ENCODE results near the gene ADAR.
A peak's percentile ranks its signal among the peaks of the same experiment; 100 is the strongest.

ADAR gene

DNA sequence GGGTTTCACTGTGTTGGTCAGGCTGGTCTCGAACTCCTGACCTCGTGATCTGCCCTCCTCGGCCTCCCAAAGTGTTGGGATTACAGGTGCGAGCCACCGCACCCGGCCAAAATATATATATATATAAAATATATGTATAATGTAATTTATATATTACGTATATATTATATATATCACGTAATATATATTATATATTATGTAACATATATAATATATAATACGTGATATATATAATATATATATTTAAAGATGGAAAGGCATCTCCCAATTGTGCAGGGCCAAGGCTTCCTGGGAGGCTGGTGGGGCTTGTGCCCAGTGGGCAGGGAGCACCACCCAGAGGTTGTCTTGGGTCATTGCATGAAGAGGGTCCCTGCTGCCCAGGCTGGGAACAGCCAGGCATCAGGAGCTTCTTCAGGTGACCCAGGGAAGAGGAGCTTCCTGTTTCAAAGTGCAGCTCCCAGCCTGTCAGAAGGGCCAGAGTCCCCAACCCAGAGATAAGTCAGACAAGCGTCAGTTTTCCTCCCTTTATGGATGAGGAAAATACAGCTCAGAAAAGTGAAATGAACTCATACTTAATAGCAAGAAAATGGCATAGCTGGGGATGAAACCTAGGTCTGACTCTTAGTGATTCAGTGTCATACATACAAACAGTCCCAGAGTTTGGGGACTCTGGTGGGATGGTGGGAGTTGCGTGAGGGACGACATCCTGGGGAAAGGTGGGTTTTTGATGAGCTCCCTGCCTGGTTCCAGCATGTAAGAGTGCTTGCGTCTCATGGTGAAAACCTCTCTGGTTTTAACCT, 61.5 kb downstream of the ADAR start:
- peak; percentile 73 for DNase-seq
- in situ Hi-C loops (cut with MboI; ENCODE audit: low pct_unique_long_range_greater_than_20kb, low sequenced_read_pairs): no loop called here

DNA sequence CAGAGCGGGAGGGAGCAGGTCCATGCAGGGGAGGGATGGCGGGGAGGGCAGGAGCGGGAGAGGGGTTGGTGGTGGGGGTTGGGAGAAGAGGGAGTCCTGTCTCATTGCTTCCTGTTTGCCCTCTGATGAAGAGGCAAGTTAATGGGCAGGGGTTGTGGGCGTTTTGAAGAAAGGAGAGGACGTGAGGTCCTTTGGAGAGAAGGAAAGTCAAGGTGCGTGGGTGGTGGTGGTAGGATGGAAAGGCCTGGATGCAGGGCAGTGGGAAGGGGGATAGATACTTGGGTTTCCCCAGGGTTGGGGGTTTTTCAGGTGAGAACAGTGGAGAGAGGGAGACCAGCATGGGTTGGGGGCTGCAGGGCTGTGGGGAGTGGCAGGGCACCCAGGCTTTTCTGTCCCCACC, 66.8 kb downstream of the ADAR start:
- in situ Hi-C loops (cut with MboI; ENCODE audit: low pct_unique_long_range_greater_than_20kb, low sequenced_read_pairs): no loop called here
- DNase-seq: no peak

DNA sequence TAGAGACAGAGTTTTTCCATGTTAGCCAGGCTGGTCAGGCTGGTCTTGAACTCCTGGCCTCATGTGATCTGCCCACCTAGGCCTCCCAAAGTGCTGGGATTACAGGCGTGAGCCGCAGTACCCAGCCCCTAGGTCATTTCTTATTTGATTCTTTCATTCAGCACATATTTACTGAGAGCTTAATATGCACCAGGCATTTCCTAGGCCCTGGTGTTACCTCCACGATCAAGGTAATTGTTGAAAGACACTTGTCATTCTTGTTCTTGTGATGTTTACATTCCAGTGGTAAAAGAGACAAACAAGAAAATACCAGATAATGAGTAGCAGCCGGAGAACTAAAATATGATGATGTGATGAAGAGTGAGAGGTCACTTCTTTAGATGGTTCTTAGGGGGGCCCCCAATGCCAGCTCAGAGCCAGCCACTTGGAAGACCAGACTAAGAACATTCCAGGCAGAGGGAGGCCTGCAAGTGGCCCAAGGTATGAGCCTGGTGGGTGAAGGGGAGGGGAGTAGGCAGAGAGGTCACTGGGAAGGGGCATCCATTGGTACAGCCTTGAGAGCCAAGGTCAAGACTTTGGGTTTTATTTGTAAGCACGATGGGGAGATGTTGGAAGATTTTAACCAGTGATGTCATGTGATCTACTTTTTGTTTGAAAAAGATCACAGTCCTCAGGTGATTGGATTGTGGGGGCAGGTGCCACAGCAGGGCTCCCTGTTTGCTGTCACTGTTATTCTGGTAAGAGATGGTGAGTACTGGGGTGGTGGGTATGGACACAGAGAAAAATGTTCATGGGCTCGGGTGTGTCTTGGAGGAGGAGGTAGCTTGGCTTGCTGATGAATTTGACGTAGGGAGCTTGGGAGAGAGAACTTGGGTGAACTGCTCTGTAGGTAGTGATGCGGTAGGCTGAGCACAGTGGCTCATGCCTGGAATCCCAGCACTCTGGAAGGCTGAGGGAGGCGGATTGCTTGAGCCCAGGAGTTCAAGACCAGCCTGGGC, 68.2 kb downstream of the ADAR start:
- in situ Hi-C loops (cut with MboI; ENCODE audit: low pct_unique_long_range_greater_than_20kb, low sequenced_read_pairs): no loop called here
- DNase-seq: no peak

DNA sequence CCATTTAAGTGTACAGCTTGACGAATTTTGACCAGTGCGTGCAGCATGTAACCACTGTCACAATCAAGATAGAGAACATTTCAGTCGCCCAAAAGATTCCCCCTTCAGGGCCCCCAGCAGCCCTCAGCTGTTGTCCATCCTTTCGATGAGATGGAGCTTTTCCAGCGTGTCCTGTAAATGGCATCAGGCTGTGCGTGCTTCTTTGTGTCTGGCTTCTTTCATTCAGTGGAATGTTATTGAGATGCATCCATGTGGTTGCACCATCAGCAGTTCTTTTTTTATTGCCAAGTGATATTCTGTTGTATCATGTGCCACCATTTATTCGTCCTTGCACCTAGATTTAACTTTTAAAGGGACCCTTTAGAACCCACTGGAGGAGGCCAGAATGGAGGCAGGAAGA, 71.4 kb downstream of the ADAR start:
- in situ Hi-C loops (cut with MboI; ENCODE audit: low pct_unique_long_range_greater_than_20kb, low sequenced_read_pairs): no loop called here

DNA sequence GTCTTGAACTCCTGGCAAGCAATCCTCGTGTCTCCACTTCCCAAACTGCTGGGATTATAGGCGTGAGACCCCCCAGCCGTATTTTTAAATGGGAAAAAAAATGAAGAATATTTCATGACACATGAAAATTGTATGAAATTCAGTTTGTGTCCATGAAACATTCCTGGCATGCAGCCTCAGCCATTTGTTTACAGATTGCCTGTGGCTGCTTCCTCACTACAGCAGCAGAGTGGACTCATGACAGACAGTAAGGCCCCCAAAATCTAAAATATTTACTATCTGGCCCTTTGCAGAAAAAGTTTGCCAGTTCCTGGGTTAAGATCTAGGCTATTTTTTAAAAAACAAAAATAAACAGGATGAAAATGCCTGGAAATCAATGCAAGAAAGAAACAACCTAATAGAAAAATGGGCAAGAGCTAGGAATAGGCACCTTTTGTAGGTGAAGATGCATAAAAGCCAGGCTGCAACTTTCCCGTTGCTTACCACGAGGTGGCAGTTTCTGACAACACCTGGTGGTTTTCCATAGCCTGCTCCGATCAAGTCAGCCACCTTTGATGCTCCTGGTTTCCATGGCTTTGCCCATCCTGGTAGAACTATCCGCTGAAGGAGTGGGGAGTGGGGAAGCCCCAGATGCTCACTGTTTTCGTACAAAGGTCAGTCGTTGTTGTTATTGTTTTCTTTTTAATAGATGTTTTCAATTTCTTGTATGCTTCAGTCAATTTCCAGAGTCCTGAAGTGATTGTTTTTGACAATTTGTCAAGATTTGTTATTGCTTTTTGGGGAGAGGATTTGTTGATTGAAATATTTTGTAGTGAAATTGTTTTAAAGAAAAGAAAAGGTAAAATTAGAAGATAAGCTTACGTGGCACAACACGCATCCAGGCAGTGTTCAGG, 73.8 kb downstream of the ADAR start:
- DNase-seq: no peak
- in situ Hi-C loops (cut with MboI; ENCODE audit: low pct_unique_long_range_greater_than_20kb, low sequenced_read_pairs): no loop called here

More for the DNA sequence above, 71.4 kb downstream of the ADAR start:
- DNase-seq: no peak
